Mucosa of descending colon (tissue), 3 donors: ENCODE data around the gene TRIM41. TPM values are rescaled to one million over a fixed set of nuclear protein-coding genes. Genes with fewer than 3 reads are reported as not detected.

Source experiments
- ATAC-seq: fragments of 200-7000 bp; cut with Tn5 transposase; one replicate; pipeline ENCODE4 v1.9.1; 2020; ENCODE audit warnings: mild to moderate bottlenecking, moderate library complexity
- DNase-seq, 3 donors: peaks; one replicate each; pipeline ENCODE4 v3.0.0-alpha.2; 2020
- H3K36me3 ChIP-seq: fragments of 200-600 bp; one replicate; pipeline ENCODE4 v1.8.0; 2021; ENCODE audit warnings: low read depth, mild to moderate bottlenecking
- H3K4me1 ChIP-seq: fragments of 200-600 bp; one replicate; pipeline ENCODE4 v1.8.0; 2021; ENCODE audit warnings: low read depth, mild to moderate bottlenecking
- H3K4me3 ChIP-seq: fragments of 200-600 bp; one replicate; pipeline ENCODE4 v1.8.0; 2021; ENCODE audit warnings: mild to moderate bottlenecking
- H3K9me3 ChIP-seq: fragments of 200-600 bp; one replicate; pipeline ENCODE4 v1.8.0; 2021; ENCODE audit warnings: mild to moderate bottlenecking
- intact Hi-C, 2 donors: fragments of 100-400 bp; cut with DNase I in 1 of 2; cut with micrococcal nuclease in 1 of 2; formaldehyde crosslinking; loops; one replicate each; pipeline versions ENCODE4 v1.11.0 to v1.11.1; 2022; cut with DNase I, micrococcal nuclease
- total RNA-seq, 3 donors: library from RNA; stranded (reverse); fragmentation: NEBNext Ultra II Directional in 2 of 3; extraction: Animal tissue kit (Norgen Biotek cat#: 25700) in 2 of 3; gene quantifications; one replicate each; pipeline versions ENCODE4 v1.2.1 to v1.2.4, GENCODE V29; 2021 to 2023
- TF ChIP-seq, protein P1 (sequence below): fragments of 200-600 bp; IDR thresholded peaks from one replicate; pipeline ENCODE4 v1.8.0; 2022; ENCODE audit warnings: antibody characterized with exemption, mild to moderate bottlenecking
- donor health status: DM: no; HTN: no; CAD: no; lungs with moderate emphysema.
- donor health status: DM: no; HTN: no; CAD: no.
- donor health status: DM: no; HTN: yes; CAD: no.

The TRIM41 gene
- total RNA-seq, 3 donors from 2014 or later = 25.6 to 34.0 (median 27.6) TPM

DNA sequence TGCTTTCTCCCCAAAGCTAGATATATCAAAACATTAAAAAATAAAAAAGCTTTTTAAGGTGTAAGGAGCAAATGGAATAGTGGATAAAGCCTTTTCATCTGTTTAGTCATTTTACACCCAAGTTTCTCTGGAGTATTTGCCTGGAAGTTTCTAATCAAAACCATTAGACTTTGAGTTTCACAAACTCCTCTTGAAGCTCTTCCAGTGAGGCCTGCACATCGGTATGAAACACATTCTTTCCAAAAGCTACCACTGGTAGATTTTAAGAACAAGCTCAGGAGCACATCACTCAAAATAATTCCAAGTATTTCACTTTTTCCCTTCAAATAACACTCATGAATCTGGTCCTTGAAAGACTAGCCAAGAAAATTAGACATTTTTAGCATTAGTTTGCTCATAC, 32.2 kb downstream of the TRIM41 start:
- no peaks in the 10 kb centered on the region for H3K36me3 ChIP-seq
- DNase-seq = no peak

DNA sequence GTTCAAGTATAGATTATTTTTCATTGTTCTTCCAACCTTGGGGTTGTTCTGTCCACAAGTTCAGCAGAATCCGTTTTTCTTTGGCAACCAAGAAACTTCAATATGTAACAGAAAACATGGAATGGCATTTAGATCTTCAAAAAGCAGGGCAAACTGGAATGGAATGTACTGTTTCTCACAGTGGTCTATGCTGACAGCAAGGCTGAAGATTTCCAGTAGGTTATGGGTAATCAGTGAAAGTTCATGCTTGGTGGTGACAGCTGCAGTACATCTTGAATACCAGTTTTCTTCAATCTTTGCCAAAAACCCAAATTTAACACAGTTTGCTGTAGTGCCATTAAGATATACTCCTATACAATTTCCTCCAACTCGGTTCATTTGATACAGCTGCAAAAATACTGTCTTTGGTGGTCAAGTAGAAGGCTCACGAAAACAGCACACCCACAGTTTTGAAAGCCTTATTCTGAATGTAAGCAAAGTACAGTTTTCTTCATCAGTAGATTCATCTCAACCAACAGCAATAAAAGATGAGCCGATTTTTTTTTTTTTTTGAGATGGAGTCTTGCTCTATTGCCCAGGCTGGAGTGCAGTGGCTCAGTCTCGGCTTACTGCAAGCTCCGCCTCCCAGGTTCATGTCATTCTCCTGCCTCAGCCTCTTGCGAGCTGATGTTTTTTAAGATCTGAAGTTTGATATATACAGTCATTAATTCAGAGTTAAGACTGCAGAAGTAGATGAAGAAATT, 32.9 kb downstream of the TRIM41 start:
- Histone ChIP-seq H3K9me3 (no peaks in the 10 kb centered on the region), H3K4me3 (no peak overlapping the region), H3K36me3 (no peaks in the 10 kb centered on the region), H3K4me1 (peaks cover 33% of the 10 kb centered on the region)
- ATAC-seq = no peak
- DNase-seq = no peak
- intact Hi-C loops = no loop called here
- TF ChIP-seq, protein P1, sequence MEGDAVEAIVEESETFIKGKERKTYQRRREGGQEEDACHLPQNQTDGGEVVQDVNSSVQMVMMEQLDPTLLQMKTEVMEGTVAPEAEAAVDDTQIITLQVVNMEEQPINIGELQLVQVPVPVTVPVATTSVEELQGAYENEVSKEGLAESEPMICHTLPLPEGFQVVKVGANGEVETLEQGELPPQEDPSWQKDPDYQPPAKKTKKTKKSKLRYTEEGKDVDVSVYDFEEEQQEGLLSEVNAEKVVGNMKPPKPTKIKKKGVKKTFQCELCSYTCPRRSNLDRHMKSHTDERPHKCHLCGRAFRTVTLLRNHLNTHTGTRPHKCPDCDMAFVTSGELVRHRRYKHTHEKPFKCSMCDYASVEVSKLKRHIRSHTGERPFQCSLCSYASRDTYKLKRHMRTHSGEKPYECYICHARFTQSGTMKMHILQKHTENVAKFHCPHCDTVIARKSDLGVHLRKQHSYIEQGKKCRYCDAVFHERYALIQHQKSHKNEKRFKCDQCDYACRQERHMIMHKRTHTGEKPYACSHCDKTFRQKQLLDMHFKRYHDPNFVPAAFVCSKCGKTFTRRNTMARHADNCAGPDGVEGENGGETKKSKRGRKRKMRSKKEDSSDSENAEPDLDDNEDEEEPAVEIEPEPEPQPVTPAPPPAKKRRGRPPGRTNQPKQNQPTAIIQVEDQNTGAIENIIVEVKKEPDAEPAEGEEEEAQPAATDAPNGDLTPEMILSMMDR = no peak

More for the DNA sequence above, 32.2 kb downstream of the TRIM41 start:
- Histone ChIP-seq H3K4me1 (peaks cover 36% of the 10 kb centered on the region), H3K4me3 (no peak overlapping the region), H3K9me3 (no peaks in the 10 kb centered on the region)
- intact Hi-C loops = no loop called here
- ATAC-seq = no peak
- TF ChIP-seq, protein P1 = no peak

DNA sequence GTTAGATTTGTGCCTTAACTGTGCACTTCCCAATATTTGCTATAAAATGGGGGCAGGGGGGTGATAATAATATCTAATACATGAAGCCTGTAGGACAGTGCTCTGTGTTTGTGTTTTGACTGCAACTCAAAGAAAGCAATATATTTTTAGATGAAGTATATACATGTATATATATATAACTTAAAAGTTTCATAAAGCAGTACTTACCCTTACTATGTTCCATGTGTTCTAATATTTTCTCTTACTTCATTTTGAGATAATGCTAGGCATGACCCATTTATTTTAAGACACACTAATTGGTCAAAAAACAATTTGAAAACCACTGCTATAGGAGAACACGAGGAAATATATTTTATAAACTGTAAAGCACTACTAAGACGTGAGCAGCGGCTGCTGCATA, 35.5 kb downstream of the TRIM41 start:
- H3K4me3 ChIP-seq = no peak overlapping the region
- peaks cover 38% of the 10 kb centered on the region for H3K4me1 ChIP-seq
- H3K36me3 ChIP-seq = no peaks in the 10 kb centered on the region
- ATAC-seq (no peak), DNase-seq (no peak)
- intact Hi-C loops = no loop called here
- H3K9me3 ChIP-seq = no peaks in the 10 kb centered on the region
- TF ChIP-seq, protein P1 = no peak

DNA sequence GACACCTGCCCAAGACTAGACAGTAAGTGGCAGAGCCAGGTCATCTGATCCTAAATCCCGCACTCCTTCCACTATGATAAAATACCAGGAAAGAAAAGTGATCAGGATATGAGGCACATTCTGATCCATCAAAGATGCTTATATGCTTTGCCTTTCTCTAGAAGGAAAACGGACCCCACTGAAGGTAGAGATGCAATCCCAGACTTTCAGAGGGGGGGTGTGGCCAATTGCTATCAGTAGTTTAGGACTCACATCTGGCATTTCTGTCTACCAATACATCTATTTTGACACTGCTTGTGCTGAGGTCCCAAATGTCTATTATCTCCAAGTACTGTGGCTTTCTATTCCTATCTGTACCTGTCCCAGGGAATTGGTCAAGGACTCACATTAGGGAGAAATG, 36.2 kb downstream of the TRIM41 start:
- TF ChIP-seq, protein P1 = no peak
- Histone ChIP-seq H3K4me1 (peaks cover 38% of the 10 kb centered on the region), H3K9me3 (no peaks in the 10 kb centered on the region), H3K4me3 (no peak overlapping the region), H3K36me3 (no peaks in the 10 kb centered on the region)
- ATAC-seq (no peak), DNase-seq (no peak)
- intact Hi-C loops = no loop called here

DNA sequence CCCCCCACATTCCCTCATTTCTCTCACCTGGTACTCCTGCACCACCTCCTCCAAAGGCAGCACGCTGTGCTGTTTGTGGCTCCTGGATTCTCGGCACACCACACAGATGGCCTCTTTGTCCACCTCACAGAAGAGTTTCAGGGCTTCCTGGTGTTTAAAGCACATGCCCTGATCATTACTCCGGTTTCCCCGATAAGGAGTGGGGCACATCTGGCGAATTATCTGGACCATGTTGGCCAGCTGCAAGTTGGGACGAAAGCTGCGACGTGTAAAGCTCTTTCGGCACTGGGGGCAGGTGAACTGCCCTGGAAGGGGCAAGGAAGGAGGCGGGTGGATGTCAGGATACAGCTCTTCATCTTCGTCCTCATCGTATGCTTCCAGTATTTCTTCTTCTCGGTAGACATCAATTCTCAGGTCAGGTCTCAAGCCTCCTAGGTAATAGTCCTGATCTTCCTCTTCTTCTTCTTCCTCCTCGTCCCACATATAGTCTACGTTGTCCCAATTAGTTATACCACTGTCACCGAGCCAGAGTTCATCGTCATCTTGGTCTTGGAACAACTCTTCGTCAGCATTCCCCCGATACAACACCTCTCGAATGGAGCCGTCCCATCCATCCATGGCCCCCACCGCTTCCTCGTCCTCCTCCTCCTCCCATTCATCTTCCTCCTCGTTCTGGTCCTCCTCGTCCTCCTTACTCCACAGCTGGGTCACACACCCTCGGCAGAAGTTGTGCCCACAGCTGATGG, 37.1 kb downstream of the TRIM41 start:
- DNase-seq = peak in 1 of 3 donors; percentile 35
- Histone ChIP-seq H3K4me3 (peak overlapping the region; percentile 85), H3K4me1 (peaks cover 36% of the 10 kb centered on the region), H3K9me3 (no peaks in the 10 kb centered on the region), H3K36me3 (no peaks in the 10 kb centered on the region)
- intact Hi-C loops = no loop called here
- no peak for ATAC-seq
- TF ChIP-seq, protein P1 = no peak
